Astrocyte of the spinal cord (primary cell): ENCODE data around the gene RGL1.

Experiments used
- DNase-seq: peaks from one replicate; pipeline ENCODE4 v3.0.0; 2011; ENCODE audit warnings: low read depth, low spot score
- H3K4me3 ChIP-seq: 2 replicates; pipeline ENCODE4 v1.5.1; 2011; ENCODE audit warnings: low read depth, mild to moderate bottlenecking, low read length, moderate library complexity
- CTCF ChIP-seq: IDR thresholded peaks from 2 replicates; pipeline ENCODE4 v1.5.1; 2012; ENCODE audit warnings: low read depth, mild to moderate bottlenecking, low read length, inconsistent platforms
- in situ Hi-C: cut with HindIII; loops from 2 replicates; pipeline ENCODE4 v1.10.0; 2017; ENCODE audit warnings: low sequenced_read_pairs

Gene RGL1

GRCh38 chr1:183801649-183802048 lies 3.3 kb upstream of the RGL1 start:
- no peak for TF ChIP-seq CTCF

GRCh38 chr1:183804387-183804786 lies 533 bp upstream of the RGL1 start:
- no peak for TF ChIP-seq CTCF
- DNase-seq = no peak
- peak overlapping the region; percentile 75 for H3K4me3 ChIP-seq
- in situ Hi-C loops = no loop called here

More at GRCh38 chr1:183801649-183802048, 3.3 kb upstream of the RGL1 start:
- H3K4me3 ChIP-seq = no peak overlapping the region
- in situ Hi-C loops = no loop called here
- DNase-seq = no peak

- DNase-seq = peak; percentile 61
- in situ Hi-C loops = no loop called here
- H3K4me3 ChIP-seq = peak overlapping the region; percentile 75
- no peak for TF ChIP-seq CTCF
These were observed 1.2 kb downstream of the RGL1 start for GRCh38 chr1:183806125-183806524.

GRCh38 chr1:183806675-183807074 lies 1.8 kb downstream of the RGL1 start:
- in situ Hi-C loops = no loop called here
- H3K4me3 ChIP-seq = peak overlapping the region; percentile 75
- TF ChIP-seq CTCF = no peak
- DNase-seq = no peak

GRCh38 chr1:183807549-183808168 lies 2.7 kb downstream of the RGL1 start:
- H3K4me3 ChIP-seq = no peak overlapping the region
- in situ Hi-C loops = no loop called here
- no peak for TF ChIP-seq CTCF
- peak; percentile 73 for DNase-seq

- DNase-seq = no peak
- no peak for TF ChIP-seq CTCF
- in situ Hi-C loops = no loop called here
- H3K4me3 ChIP-seq = no peak overlapping the region
These were observed 3.5 kb downstream of the RGL1 start for GRCh38 chr1:183808296-183809027.
